OCI-M1 (cell line): ENCODE measurements around the gene CCDC57.
A peak's percentile ranks its signal among the peaks of the same experiment; 100 is the strongest.

Experiments used
- DNase-seq: peaks from one replicate; lab custom pipeline; 2025; lab: John Stamatoyannopoulos, UW

Gene CCDC57

GRCh38 chr17:82062076-82062983 lies 150.3 kb downstream of the CCDC57 start:
- no peak for DNase-seq

GRCh38 chr17:82061047-82061925 lies 151.4 kb downstream of the CCDC57 start:
- DNase-seq: no peak

GRCh38 chr17:82060614-82061013 lies 152.0 kb downstream of the CCDC57 start:
- DNase-seq: no peak

GRCh38 chr17:82060001-82060380 lies 152.7 kb downstream of the CCDC57 start:
- no peak for DNase-seq

GRCh38 chr17:82059272-82060000 lies 153.2 kb downstream of the CCDC57 start:
- no peak for DNase-seq

- no peak for DNase-seq
Measured at GRCh38 chr17:82058855-82059249, 153.8 kb downstream of the CCDC57 start.

- no peak for DNase-seq
Measured at GRCh38 chr17:82058230-82058854, 154.3 kb downstream of the CCDC57 start.

- DNase-seq: no peak
Measured at GRCh38 chr17:82056729-82057621, 155.7 kb downstream of the CCDC57 start.

GRCh38 chr17:82055965-82056728 lies 156.5 kb downstream of the CCDC57 start:
- no peak for DNase-seq

GRCh38 chr17:82055023-82055964 lies 157.3 kb downstream of the CCDC57 start:
- DNase-seq: no peak

- no peak for DNase-seq
Measured at GRCh38 chr17:82054351-82055022, 158.2 kb downstream of the CCDC57 start.

GRCh38 chr17:82053556-82054263 lies 158.9 kb downstream of the CCDC57 start:
- no peak for DNase-seq

GRCh38 chr17:82053130-82053529 lies 159.5 kb downstream of the CCDC57 start:
- DNase-seq: no peak

GRCh38 chr17:82052638-82053059 lies 160.0 kb downstream of the CCDC57 start:
- no peak for DNase-seq

GRCh38 chr17:82051776-82052637 lies 160.6 kb downstream of the CCDC57 start, which contains the start of the genes GPS1 and RFNG:
Gene GPS1 (plus strand): TSS chr17:82051898. CDS start chr17:82051932, 34 bp downstream.
Gene RFNG (minus strand): TSS chr17:82051811. CDS start chr17:82051766, 45 bp downstream.
- peak; percentile 75 for DNase-seq
